SU-DHL-6 (cell line): ENCODE measurements around the gene LXN.

ENCODE experiments used
- CTCF ChIP-seq: fragments of 200-600 bp; sonication (generic); IDR thresholded peaks from one replicate; pipeline ENCODE4 v1.5.1; 2017; ENCODE audit warnings: antibody characterized with exemption, mild to moderate bottlenecking, low read length, moderate library complexity; ENCODE audit not compliant: insufficient read depth, poor library complexity, severe bottlenecking
- EZH2phosphoT487 ChIP-seq: fragments of 200-600 bp; sonication (generic), shearing (Covaris generic); conservative IDR thresholded peaks from 2 replicates; pipeline ENCODE4 v1.6.1; 2018; ENCODE audit warnings: mild to moderate bottlenecking, antibody characterized with exemption, low read length, moderate library complexity, mixed read lengths

- no peak for TF ChIP-seq CTCF
- TF ChIP-seq EZH2phosphoT487 = no peak
Measured at GRCh38 chr3:158649791-158650190, 22.7 kb downstream of the LXN start.
